ENCODE measurements around the gene PRCD.
A peak's percentile ranks its signal among the peaks of the same experiment; 100 is the strongest.

PRCD gene

DNA sequence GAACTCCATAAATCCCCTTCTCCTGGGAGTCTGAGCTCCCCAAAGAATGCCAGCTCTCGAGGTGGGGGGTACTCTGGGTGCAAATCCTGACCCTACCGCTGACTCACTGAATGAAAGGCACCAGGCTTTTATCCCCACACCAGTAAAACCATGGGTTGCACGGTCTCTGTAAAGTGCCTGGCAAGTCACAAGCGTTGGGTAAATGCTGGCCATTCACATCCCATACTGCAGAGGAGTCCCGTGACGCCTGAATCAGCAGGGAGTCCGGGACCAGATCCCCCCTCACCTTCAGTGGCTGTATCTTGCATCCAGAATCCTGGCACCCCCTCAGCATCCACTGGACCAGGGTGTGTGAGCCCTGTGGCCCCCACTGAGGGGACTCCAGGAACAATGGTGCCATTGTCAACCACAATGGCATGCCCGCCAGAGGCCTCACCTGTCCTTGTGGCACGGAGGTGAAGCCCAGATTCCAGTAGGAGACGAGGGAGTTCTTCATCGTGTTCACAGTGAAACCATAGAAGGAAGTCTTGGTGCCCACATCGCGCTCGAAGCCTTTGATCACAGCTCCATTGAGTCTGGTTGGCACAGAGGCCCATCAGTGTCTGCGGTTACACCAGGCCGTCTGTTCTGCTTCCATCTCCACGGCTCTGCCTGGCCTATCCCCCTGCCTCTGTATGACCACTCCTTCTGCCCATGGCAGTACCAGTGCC lies 32.5 kb downstream of the PRCD start:
- DNase-seq, result no peak

DNA sequence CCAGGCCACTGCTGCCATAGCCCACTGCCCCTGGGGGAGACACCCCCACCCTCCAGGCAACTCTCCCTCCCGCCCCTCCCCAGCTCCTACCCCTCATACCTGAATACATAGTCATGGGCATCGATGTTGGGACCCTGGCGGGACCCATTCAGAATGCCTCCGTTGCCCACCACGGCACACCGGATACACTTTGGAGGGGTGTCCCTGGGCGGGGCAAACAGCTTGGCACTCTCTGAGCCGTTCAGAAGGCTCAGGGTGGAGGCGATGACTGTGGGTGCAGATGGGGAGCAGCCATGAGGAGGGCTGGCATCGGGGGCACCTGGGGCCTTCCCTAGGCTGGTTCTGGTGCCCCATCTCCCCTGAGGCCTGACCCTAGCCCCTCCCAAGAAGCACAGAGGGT lies 33.3 kb downstream of the PRCD start:
- no peak for DNase-seq

GRCh38 chr17:76574166-76574565 lies 34.3 kb downstream of the PRCD start:
- no peak for DNase-seq

- DNase-seq, result no peak
Measured at GRCh38 chr17:76575570-76575969, 35.7 kb downstream of the PRCD start.

GRCh38 chr17:76576189-76576588 lies 36.3 kb downstream of the PRCD start:
- no peak for DNase-seq

GRCh38 chr17:76577876-76578275 lies 38.0 kb downstream of the PRCD start:
- no peak for DNase-seq

DNA sequence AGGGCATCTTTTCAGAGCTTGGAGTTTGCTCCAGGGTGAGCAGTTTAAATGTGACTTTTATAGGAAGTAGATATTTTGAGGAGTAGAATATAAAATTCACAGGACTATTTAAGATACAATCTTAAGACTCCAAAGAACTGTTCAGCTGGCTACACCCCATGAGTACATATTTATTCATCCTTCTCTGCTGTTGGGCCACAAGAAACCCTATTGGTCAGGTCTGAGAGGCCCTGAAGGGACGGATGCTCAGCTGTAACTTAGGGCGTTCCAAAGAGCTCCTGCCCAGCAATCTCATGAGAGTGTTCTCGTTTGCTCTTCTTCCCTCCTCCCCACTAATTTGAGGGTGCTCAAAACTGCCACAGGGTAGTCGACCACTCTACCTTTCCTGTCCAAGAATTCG lies 38.5 kb downstream of the PRCD start:
- DNase-seq, result no peak

- no peak for DNase-seq
Measured at GRCh38 chr17:76579281-76579680, 39.4 kb downstream of the PRCD start.

DNA sequence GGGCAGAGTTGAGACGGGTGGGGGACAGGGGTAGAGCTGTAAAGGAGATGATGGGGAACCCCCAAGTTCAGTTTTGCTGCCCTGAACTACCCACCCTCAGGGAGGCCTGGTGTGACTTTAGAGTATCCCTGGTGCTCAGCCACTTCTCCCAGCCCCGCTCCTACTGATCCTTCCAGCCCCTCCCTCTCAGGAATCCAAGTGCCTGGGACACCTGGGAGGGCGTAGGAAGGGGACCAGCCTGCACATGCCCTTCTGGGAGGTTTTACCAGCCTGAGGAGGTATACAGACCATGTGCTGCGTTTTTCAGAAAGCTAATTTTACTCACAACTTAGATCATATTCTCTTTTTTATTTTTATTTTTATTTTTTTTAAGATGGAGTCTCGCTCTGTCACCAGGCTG lies 41.7 kb downstream of the PRCD start:
- DNase-seq, result no peak

DNA sequence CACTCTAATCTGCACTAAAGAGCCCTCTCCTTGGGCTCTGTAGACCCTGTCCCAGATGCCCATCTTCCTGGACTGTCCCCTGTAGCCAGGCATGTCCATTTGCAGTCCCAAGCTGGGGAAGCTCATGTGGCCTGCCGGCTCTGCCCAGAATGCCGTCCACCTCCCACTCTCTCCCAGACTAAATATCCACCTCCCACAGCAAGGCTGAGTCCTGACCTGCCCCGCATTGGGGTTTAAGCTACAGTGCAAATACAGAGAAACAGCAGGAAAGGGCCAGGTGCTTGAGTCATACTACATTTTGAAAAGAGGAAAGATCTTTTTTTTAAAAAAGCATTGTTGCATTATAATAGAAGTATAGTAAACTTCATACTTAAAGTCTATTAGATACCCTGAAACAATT lies 42.8 kb downstream of the PRCD start:
- DNase-seq, result no peak

DNA sequence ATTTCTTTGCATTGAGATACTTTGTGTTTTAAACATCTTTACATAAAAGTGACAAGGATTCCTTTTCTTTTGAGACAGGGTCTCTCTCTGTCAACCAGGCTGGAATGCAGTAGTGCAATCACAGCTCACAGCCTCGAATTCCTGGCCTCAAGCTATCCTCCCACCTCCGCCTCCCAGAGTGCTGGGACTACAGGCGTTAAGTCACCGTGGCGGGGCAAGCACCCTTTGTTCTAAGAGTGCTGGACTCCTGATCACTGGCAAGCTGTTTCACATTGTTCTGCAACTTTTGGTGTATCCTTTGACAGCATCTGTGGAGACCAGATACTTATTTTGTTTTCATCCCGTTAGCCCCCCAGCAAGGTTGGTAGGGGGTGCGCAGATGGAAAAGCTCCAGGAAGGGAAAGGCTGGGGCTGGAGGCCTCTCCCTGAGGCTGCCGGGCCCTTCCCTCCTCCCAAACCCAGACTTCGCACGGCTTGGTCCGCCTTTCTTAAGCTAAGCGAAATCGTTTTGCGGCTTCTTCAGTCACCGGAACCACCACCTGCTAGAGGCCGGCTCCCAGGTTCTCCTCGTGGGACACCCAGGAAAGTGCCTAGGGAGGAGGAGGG lies 44.7 kb downstream of the PRCD start:
- no peak for DNase-seq

- no peak for DNase-seq
Measured at GRCh38 chr17:76585033-76585648, 45.3 kb downstream of the PRCD start.

- DNase-seq, result no peak
Measured at GRCh38 chr17:76585649-76586593, 46.1 kb downstream of the PRCD start, which contains the start of gene ST6GALNAC2. ST6GALNAC2 (minus strand) TSS chr17:76585860; CDS start chr17:76585808, 52 bp downstream.

GRCh38 chr17:76586741-76587487 lies 47.1 kb downstream of the PRCD start:
- DNase-seq, result no peak

- no peak for DNase-seq
Measured at GRCh38 chr17:76588182-76588581, 48.3 kb downstream of the PRCD start.

DNA sequence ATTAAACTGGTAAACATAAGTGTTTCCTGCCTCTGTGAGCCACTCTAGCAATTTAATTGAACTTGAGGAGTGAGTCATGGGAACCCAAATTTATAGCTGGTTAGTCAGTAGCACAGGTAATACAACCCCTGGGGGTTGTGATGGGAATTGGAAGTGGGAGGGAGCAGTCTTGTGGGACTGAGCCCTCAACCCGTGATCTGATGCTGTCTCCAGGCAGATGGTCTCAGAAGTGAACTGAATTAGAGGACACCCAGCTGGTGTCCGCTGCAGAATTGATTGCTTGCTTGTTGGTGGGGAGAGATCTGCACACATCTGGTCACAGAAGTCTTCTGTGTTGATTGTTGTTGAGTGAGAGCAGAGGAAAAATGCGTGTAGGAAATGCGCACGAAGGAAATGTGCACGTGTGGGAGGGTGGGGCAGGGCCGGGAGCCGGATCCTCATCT lies 53.6 kb downstream of the PRCD start:
- peak; percentile 12 for DNase-seq

- DNase-seq, result no peak
Measured at GRCh38 chr17:76593959-76594358, 54.1 kb downstream of the PRCD start.

GRCh38 chr17:76594690-76595089 lies 54.8 kb downstream of the PRCD start:
- no peak for DNase-seq

Data from fibroblast of skin of abdomen (primary cell).